Dermis microvascular lymphatic vessel endothelial cell (primary cell): ENCODE measurements around the gene TRIP6. TPM values are rescaled to one million over a fixed set of nuclear protein-coding genes. Genes with fewer than 3 reads are reported as not detected.
"Not testable (repeated sequence)": the region's sequence is repeated elsewhere in the genome, so short reads cannot be mapped to it uniquely, and the experiment has no call there.

Experiments
- DNase-seq, 2 donors: peaks; one replicate each; pipeline versions ENCODE4 v3.0.0 to v3.0.0-alpha.2; 2010; ENCODE audit warnings: low read depth in 2 of 2
- total RNA-seq: library from RNA; depleted of rRNA; stranded (reverse); fragments of >200 nt; gene quantifications from 2 replicates; pipeline ENCODE4 v1.2.1, GENCODE V29; 2014

TRIP6 gene
- total RNA-seq, 1 donor from 2014 or later, result 43.5 TPM

DNA sequence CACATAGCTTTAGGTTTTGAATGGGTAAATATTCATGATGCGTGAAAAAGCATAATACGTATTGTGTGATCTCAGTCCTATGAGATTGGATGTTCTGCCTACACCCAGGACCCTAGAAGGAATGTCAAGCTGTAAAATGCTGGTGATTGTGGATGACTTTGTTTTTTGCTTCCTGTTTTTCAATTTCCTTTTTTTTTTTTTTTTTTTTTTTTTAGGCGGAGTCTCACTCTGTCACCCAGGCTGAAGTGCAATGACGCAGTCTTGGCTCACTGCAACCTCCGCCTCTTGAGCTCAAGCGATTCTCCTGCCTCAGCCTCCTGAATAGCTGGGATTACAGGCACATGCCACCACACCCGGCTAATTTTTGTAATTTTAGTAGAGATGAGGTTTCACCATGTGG lies 43.3 kb downstream of the TRIP6 start:
- DNase-seq, result not testable (repeated sequence)

DNA sequence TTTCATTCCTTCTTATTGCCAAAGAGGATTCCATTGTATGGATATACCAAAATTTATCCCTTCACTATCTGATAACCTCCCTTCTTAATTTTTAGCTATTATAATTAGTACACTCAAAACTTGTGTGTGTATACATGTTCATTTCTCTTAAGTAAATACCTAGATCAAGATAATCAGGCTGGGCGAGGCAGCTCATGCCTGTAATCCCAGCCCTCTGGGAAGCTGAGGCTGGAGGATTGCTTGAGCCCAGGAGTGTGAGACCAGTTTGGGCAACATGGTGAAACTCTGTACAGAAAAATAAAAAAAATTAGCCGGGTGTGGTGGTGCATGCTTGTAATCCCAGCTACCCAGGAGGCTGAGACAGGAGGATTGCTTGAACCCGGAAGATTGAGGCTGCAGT lies 44.3 kb downstream of the TRIP6 start:
- DNase-seq, result no peak

DNA sequence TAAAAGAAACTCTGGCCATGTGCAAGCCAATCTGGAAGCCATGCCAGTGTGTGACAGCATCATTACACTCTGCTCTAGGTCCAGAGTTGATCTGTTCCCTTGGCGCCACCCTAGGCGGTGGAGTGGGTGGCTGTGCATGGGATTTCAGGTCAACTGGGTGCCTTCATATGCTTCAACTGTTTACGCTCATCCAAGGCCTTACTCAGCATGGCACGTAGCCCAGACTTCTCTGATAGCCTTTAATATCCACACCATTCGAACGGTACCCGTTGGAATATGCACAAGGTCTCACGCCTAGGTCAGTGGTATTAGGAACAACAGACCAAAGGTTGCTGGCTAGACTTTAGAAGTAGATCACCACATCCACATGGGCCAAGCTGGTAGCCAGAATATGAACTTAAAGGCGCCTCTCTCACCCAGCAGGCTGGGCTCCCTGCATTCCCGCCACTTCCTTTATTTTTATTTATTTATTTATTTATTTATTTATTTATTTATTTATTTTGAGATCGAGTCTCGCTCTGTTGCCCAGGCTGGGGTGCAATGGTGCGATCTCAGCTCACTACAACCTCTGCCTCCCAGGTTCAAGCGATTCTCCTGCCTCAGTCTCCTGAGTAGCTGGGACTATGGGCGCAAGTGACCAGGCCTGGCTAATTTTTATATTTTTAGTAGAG lies 47.2 kb downstream of the TRIP6 start:
- DNase-seq, result no peak

DNA sequence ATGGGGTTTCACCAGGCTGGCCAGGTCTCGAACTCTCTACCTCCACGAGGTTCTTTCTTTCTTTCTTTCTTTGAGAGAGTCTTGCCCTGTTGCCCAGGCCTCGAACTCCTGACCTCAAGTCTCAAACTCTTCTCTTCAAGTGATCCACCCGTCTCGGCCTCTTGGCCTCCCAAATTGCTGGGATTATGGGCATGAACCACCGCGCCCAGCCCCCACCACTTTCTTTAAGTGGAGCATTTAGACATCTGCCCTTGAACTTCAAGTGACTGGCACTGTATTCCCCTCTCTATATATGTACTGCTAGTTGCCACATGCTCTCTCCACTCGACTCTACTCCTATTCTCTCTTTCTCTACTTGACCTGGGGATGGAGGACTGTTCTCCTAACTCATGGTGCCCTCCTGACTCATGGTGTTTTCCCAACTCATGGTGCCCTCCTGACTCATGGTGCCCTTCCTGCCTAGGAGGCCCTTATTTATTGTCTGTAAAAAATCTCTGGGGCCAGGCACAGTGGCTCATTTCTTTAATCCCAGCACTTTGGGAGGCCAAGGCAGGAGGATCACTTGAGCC lies 47.8 kb downstream of the TRIP6 start:
- no peak for DNase-seq

DNA sequence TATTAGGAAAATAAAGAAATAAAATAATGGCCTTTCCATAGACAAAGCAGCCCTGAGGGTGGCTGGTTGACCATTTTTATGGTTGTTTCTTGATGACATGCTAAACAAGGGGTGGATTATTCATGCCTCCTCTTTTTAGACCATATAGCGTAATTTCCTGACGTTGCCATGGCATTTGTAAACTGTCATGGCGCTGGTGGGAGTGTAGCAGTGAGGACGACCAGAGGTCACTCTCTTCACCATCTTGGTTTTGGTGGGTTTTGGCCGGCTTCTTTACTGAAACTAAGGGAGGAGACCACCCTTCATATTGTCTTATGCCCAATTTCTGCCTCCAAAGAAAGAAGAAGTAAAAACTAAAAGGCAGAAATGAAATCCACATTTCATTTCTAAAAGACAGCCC lies 52.1 kb downstream of the TRIP6 start:
- DNase-seq, result not testable (repeated sequence)

DNA sequence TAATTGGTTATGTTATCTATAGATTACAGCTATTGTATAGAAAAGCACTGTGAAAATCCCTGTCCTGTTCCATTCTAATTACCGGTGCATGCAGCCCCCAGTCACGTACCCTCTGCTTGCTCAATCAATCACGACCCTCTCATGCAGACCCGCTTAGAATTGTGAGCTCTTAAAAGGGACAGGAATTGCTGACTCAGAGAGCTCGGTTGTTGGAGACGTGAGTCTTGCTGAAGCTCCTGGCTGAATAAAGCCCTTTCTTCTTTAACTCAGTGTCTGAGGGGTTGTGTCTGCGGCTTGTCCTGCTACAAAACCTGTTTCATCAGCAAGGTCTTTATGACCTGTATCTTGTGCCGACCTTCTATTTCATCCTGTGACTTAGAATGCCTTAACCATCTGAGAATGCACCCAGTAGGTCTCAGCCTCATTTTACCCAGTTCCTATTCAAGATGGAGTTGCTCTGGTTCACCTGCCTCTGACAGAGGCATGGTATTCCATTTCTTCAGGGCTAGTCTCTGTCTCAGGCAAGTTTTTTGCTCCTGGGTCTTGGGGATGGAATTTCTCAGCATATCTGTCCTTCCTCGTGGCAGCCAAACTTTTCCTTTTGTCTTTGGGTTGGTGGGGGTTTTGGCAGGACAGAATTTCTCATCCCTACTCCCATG lies 52.7 kb downstream of the TRIP6 start:
- not testable (repeated sequence) for DNase-seq

DNA sequence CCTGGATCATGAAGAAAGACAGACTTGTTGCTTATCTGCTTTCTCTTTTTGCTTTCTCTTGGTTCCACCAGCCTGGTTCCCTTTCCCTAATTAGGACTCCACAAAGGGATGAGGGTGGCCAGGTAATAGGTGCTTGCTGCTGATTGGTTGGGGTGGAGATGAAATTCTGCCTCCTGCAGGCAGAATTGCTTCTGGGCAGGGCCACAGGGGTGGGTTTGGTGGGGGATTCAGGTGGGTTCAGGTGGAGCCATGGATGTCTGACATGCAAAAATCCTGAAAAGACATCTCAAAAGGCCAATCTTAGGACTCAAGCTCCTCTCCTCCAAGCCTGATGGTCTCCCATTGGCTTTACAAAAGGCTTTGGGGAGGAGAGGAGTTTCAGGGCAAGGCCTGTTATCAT lies 53.9 kb downstream of the TRIP6 start:
- no peak for DNase-seq

Other genes starting within 250 kb of the TRIP6 start
- 0.13 and 0.26 TPM in 2 replicates for gene TFR2, start 225.8 kb upstream of the TRIP6 start, total RNA-seq
- gene ACTL6B, start 210.9 kb upstream of the TRIP6 start, total RNA-seq, result not detected in 2 replicates
- gene GNB2, start 193.6 kb upstream of the TRIP6 start, total RNA-seq, result 61.2 and 97.4 TPM in 2 replicates
- gene GIGYF1, start 173.1 kb upstream of the TRIP6 start, total RNA-seq, result 9.0 and 15.2 TPM in 2 replicates
- gene POP7, start 161.3 kb upstream of the TRIP6 start, total RNA-seq, result 32.2 and 36.6 TPM in 2 replicates
- not detected in 2 replicates for gene EPO, start 146.9 kb upstream of the TRIP6 start, total RNA-seq
- gene ZAN, start 133.8 kb upstream of the TRIP6 start, total RNA-seq, result not detected in 2 replicates
- gene EPHB4, start 39.9 kb upstream of the TRIP6 start, total RNA-seq, result 272 and 378 TPM in 2 replicates
- 28.9 and 38.9 TPM in 2 replicates for gene SLC12A9, start 14.7 kb upstream of the TRIP6 start, total RNA-seq
- gene SRRT, start 7.7 kb downstream of the TRIP6 start, total RNA-seq, result 29.2 and 30.0 TPM in 2 replicates
- gene UFSP1, start 22.3 kb downstream of the TRIP6 start, total RNA-seq, result 1.3 and 2.0 TPM in 2 replicates
- 1.2 and 4.3 TPM in 2 replicates for gene ACHE, start 28.5 kb downstream of the TRIP6 start, total RNA-seq
- 0.13 TPM in 1 of 2 replicates, not detected in the other for gene MUC3A, start 82.1 kb downstream of the TRIP6 start, total RNA-seq
- not detected in 2 replicates for gene MUC12, start 102.2 kb downstream of the TRIP6 start, total RNA-seq
- gene MUC17, start 152.7 kb downstream of the TRIP6 start, total RNA-seq, result not detected in 2 replicates
- gene TRIM56, start 218.1 kb downstream of the TRIP6 start, total RNA-seq, result 8.9 and 11.6 TPM in 2 replicates